Fibroblast of mammary gland (primary cell): ENCODE measurements around the gene SORCS2.
A peak's percentile ranks its signal among the peaks of the same experiment; 100 is the strongest.

Source experiments
- DNase-seq: peaks from one replicate; pipeline ENCODE4 v3.0.0-alpha.2; 2010; ENCODE audit warnings: low read depth
- H3K4me3 ChIP-seq: 2 replicates; pipeline ENCODE4 v1.5.1; 2011; ENCODE audit warnings: low read depth, mild to moderate bottlenecking, low read length, moderate library complexity; ENCODE audit not compliant: control insufficient read depth
- TF ChIP-seq, protein P1 (sequence below): conservative IDR thresholded peaks from 2 replicates; pipeline ENCODE4 v1.5.1; 2011; ENCODE audit warnings: low read depth, low read length, inconsistent platforms; ENCODE audit not compliant: control insufficient read depth, insufficient read depth

Gene SORCS2

DNA sequence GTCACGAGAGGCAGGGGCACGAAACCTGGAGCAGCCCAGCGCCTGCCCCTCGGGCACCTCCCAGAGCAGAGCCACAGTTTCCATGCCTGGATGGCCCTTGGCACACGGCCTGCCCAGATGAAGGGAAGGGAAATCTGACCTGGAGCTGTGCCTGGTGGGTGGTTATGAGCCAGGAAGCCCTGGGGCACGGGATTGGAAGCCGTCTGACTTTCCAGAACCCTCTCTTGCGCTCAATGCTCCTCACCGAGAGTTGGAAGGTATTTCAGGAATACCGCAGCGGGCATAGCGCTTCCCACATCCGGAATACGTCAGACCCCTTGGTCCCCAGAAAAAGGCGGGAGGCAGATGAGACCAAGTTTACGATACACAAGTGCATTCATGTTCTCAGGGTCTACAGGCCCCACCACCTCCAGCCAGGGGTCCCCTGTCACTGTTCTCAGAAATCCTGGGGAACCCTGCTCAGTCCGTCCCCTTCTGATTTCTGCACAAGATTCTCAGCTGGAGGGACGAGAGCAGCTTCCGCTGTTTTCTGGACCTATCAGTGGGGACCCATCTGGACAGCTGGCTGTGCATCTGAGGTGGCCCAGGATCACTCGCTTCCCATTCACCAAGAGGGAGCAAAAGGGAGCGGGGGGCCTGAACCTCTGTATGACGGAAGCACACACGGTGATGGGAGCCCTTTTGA is 574.5 kb downstream of the SORCS2 start:
- no peak for DNase-seq
- TF ChIP-seq, protein P1, sequence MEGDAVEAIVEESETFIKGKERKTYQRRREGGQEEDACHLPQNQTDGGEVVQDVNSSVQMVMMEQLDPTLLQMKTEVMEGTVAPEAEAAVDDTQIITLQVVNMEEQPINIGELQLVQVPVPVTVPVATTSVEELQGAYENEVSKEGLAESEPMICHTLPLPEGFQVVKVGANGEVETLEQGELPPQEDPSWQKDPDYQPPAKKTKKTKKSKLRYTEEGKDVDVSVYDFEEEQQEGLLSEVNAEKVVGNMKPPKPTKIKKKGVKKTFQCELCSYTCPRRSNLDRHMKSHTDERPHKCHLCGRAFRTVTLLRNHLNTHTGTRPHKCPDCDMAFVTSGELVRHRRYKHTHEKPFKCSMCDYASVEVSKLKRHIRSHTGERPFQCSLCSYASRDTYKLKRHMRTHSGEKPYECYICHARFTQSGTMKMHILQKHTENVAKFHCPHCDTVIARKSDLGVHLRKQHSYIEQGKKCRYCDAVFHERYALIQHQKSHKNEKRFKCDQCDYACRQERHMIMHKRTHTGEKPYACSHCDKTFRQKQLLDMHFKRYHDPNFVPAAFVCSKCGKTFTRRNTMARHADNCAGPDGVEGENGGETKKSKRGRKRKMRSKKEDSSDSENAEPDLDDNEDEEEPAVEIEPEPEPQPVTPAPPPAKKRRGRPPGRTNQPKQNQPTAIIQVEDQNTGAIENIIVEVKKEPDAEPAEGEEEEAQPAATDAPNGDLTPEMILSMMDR = no peak
- H3K4me3 ChIP-seq = no peak overlapping the region

DNA sequence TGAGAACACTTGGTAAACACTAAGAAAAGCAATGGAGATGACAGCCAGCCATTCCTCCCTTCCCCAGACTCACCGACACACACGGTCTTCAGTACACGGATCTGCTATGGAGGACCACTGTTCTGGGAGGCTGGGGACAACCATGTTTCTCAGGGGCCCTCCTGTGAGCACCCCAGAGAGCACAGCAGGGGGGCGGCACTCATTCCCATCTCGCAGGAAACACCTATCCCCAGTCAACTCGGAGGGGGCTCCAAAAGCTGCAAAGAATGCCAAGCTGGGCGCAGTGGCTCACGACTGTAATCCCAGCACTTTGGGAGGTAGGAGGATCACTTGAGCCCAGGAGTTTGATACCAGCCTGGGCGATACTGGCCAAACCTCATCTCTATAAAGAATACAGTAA is 575.2 kb downstream of the SORCS2 start:
- TF ChIP-seq, protein P1 = no peak

DNA sequence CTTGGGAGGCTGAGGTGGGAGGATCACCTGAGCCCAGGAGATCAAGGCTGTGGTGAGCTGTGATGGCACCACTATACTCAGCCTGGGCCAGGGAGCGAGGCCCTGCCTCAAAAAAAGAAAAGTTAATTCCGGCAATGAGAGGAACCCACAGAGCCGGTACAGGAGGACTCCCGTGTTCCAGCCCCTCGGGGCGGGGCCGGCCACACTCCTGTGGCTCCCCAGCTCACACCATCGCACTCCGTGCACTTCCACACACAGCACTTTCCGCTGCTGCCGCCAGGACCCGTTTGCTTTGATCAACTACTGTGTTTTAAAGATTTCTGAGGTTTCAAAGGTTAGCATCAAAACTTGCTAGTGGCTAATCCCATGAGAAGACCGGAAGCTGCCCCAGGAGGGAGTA is 575.6 kb downstream of the SORCS2 start:
- DNase-seq = no peak
- TF ChIP-seq, protein P1 = no peak

More for the DNA sequence above, 575.2 kb downstream of the SORCS2 start:
- H3K4me3 ChIP-seq = no peak overlapping the region
- DNase-seq = no peak

DNA sequence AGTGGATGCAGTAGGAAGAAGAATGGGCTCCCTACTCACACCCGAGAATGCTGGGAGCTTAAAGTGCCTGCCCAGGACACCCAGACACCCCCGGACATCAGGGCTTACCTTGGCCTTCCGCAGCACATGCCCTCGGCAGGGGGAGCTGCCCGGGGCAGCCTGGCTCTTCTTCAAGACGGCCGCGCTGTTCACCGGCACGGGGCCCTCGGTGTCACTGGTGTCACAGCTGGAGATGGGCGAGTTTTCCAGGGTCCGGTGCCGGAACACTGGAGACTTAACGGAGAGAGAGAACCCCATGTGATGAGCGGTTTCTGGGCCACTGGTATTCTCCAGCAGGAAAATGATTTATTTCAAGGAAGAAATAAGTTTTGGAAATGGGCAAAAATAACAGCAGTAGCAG is 576.4 kb downstream of the SORCS2 start:
- TF ChIP-seq, protein P1 = no peak
- H3K4me3 ChIP-seq = no peak overlapping the region
- no peak for DNase-seq

More for the DNA sequence above, 575.6 kb downstream of the SORCS2 start:
- H3K4me3 ChIP-seq = no peak overlapping the region

DNA sequence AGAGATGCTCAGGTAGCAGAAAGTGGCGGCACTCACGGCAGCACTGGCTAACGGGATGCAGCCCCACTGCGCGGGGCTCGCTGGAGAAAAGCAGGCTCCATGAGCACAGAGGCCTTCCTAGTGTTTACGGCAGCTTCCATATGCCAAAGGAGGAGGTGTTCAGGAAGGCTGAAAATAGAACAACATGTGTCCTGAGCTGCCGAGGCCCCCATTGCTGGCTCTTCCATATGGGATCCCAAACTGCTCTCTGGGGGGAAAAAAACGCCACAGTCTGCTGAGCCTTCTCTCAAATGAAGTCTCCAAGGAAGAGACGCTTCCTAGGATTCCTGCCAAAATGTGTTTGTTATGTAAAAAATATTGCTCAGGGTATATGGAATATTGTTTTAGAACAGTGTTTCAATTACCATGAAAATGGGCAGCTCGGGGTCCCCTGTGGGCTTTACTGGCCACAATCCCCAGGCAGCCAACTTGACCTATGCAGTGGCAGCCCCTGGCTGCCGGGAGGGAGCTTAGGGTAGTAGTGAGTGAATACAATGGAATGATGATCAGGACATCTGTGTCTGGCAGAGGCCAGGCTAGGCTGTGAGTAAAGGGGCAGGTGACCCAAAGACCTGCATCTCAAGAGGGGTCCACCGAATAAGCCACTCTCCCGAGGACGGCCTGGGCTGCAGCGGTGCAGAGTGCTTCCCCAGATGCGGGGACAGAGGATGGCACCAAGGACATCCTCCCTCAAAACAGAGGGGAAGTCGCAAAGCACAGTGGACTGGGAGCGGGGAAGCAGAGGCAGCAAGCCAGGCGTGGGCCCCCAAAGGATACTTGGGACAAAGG is 577.3 kb downstream of the SORCS2 start:
- no peak for DNase-seq
- TF ChIP-seq, protein P1 = no peak
- no peak overlapping the region for H3K4me3 ChIP-seq

DNA sequence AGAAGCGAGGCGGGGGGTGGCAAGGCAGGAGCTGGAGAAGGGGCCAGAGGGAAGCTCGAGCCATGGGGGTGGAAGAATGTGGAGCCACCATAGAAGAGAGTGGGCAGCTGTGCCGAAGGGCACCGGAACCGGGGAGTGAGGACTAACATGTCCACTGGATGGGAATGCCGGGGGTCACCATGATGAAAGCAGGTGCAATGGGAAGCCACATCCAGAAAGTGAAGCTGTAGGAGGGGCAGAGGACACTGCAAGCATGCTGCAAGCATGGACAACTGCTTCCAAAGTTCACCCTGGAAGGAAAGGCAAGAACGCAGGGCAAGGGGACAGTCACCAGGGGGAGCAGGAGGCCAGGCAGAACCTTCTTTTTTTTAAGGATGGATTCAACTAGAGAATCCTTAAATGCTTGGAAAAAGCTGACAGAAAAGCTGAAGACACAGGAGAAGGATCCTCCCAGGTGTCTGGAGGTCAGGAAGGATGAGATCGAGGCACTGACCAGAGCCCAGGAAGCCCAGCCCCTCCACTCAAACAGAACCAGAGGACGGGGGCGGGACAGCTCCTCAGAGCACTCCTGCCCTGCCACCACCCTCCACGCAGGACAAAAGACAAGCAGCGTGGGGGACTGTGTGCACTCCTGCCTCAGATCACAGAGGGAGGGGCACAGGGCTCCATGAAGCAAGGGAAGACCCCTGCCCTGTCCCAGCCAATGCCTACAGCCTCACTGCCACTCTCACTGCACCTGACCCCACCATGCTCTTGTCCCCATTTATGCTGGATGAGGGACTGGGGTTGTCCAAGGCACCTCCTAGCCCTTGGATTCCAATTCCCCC is 578.1 kb downstream of the SORCS2 start:
- TF ChIP-seq, protein P1 = peak; percentile 61
- peak; percentile 35 for DNase-seq
- H3K4me3 ChIP-seq = no peak overlapping the region
